OCI-LY1 (cell line): ENCODE results near the gene PRR5L.

Experiments
- H2AFZ ChIP-seq: fragments of 200-600 bp; sonication (generic), shearing (Covaris generic); 2 replicates; pipeline ENCODE4 v1.6.0; 2014; ENCODE audit warnings: antibody characterized with exemption, mild to moderate bottlenecking, low read length
- H3F3A ChIP-seq: fragments of 200-600 bp; sonication (generic), shearing (Covaris generic); 2 replicates; pipeline ENCODE4 v1.6.0; 2014; ENCODE audit warnings: mild to moderate bottlenecking, antibody characterized with exemption, low read length, moderate library complexity; ENCODE audit not compliant: insufficient read depth
- H3K27ac ChIP-seq: fragments of 200-600 bp; sonication (generic); 2 replicates; pipeline ENCODE4 v1.5.1; 2014; ENCODE audit warnings: low read length, mixed run types, mild to moderate bottlenecking, low read depth; ENCODE audit not compliant: poor library complexity, severe bottlenecking
- H3K27me3 ChIP-seq: fragments of 200-600 bp; sonication (generic); 2 replicates; pipeline ENCODE4 v1.6.0; 2014; ENCODE audit warnings: antibody characterized with exemption, mild to moderate bottlenecking, low read length, moderate library complexity; ENCODE audit not compliant: insufficient read depth
- H3K36me3 ChIP-seq: fragments of 200-600 bp; sonication (generic); 2 replicates; pipeline ENCODE4 v1.6.1; 2014; ENCODE audit warnings: mild to moderate bottlenecking, antibody characterized with exemption, low read length, moderate library complexity, mixed read lengths; ENCODE audit not compliant: insufficient read depth
- H3K4me1 ChIP-seq: fragments of 200-600 bp; sonication (generic); 2 replicates; pipeline ENCODE4 v1.5.1; 2014; ENCODE audit warnings: mild to moderate bottlenecking, low read length, moderate library complexity; ENCODE audit not compliant: insufficient read depth, severe bottlenecking
- H3K4me2 ChIP-seq: fragments of 200-600 bp; sonication (generic), shearing (Covaris generic); 2 replicates; pipeline ENCODE4 v1.6.1; 2014; ENCODE audit warnings: low read length
- H3K4me3 ChIP-seq: fragments of 200-600 bp; sonication (generic); 2 replicates; pipeline ENCODE4 v1.5.1; 2014; ENCODE audit warnings: low read length, low read depth, mild to moderate bottlenecking, mixed read lengths; ENCODE audit not compliant: poor library complexity, severe bottlenecking
- H3K79me2 ChIP-seq: fragments of 200-600 bp; shearing (Covaris generic); 2 replicates; pipeline ENCODE4 v1.6.1; 2016; ENCODE audit warnings: mixed run types, low read length, mixed read lengths; ENCODE audit not compliant: insufficient read depth
- H3K9ac ChIP-seq: fragments of 200-600 bp; sonication (generic), shearing (Covaris generic); 2 replicates; pipeline ENCODE4 v1.6.1; 2014; ENCODE audit warnings: mild to moderate bottlenecking, low read length, mixed read lengths
- H3K9me2 ChIP-seq: fragments of 200-600 bp; sonication (generic), shearing (Covaris generic); 2 replicates; pipeline ENCODE4 v1.6.1; 2014; ENCODE audit warnings: low read depth, mild to moderate bottlenecking, low read length, mixed read lengths
- H3K9me3 ChIP-seq: fragments of 200-600 bp; shearing (Covaris generic); 2 replicates; pipeline ENCODE4 v1.6.1; 2014; ENCODE audit warnings: low read length, mixed read lengths
- H4K20me1 ChIP-seq: fragments of 200-600 bp; sonication (generic), shearing (Covaris generic); 2 replicates; pipeline ENCODE4 v1.6.0; 2016; ENCODE audit warnings: mild to moderate bottlenecking, low read length; ENCODE audit not compliant: insufficient read depth
- EZH2 ChIP-seq: fragments of 200-600 bp; sonication (generic), shearing (Covaris generic); IDR thresholded peaks from 2 replicates; pipeline ENCODE4 v1.8.0; 2017; ENCODE audit warnings: borderline replicate concordance, mixed run types, mild to moderate bottlenecking, antibody characterized with exemption, low read length, moderate library complexity, mixed read lengths
- TF ChIP-seq, protein P1 (sequence below): fragments of 200-600 bp; sonication (generic), shearing (Covaris generic); IDR thresholded peaks from 2 replicates; pipeline ENCODE4 v1.5.1; 2017; ENCODE audit warnings: mild to moderate bottlenecking, antibody characterized with exemption, low read length, moderate library complexity, mixed read lengths

PRR5L gene, protein sequence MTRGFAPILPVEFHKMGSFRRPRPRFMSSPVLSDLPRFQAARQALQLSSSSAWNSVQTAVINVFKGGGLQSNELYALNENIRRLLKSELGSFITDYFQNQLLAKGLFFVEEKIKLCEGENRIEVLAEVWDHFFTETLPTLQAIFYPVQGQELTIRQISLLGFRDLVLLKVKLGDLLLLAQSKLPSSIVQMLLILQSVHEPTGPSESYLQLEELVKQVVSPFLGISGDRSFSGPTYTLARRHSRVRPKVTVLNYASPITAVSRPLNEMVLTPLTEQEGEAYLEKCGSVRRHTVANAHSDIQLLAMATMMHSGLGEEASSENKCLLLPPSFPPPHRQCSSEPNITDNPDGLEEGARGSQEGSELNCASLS

DNA sequence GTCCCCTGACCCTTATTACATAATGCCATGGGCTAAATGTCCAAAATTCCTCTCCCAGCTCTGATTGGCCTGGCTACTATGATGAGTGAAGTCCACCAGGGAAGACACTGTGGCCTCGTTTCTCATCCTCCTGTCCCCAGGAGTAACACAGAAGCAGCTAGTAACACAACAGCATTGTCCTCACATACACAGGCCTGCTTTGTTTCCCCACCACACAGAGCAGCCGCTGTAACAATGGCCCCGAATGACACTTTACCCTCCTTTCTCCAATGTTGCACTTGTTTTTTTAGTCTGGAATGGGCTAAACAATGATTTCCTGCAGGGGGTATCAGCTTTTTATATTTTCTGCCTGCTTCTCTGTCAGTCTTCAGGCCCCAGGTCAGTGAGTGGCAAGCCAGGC is at the start of gene PRR5L:
TSS of gene PRR5L (plus strand) at position 363 of the 400 bp plus-strand sequence. CDS start 104,834 bp downstream, outside the sequence.
- TF ChIP-seq, protein P1, sequence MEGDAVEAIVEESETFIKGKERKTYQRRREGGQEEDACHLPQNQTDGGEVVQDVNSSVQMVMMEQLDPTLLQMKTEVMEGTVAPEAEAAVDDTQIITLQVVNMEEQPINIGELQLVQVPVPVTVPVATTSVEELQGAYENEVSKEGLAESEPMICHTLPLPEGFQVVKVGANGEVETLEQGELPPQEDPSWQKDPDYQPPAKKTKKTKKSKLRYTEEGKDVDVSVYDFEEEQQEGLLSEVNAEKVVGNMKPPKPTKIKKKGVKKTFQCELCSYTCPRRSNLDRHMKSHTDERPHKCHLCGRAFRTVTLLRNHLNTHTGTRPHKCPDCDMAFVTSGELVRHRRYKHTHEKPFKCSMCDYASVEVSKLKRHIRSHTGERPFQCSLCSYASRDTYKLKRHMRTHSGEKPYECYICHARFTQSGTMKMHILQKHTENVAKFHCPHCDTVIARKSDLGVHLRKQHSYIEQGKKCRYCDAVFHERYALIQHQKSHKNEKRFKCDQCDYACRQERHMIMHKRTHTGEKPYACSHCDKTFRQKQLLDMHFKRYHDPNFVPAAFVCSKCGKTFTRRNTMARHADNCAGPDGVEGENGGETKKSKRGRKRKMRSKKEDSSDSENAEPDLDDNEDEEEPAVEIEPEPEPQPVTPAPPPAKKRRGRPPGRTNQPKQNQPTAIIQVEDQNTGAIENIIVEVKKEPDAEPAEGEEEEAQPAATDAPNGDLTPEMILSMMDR, result no peak
- TF ChIP-seq EZH2, result no peak
- Histone ChIP-seq H3K27ac (no peak within 1 kb of the TSS), H3K9me3 (no peaks in the 10 kb centered on the region), H3K9me2 (no peaks in the 10 kb centered on the region), H3K27me3 (no peaks in the 10 kb centered on the region), H3K9ac (no peak within 1 kb of the TSS), H3K4me3 (no peak within 1 kb of the TSS), H4K20me1 (no peaks in the 10 kb centered on the region), H2AFZ (no peak within 1 kb of the TSS), H3K79me2 (no peaks in the 10 kb centered on the region), H3K4me2 (no peak within 1 kb of the TSS), H3F3A (no peaks in the 10 kb centered on the region), H3K36me3 (no peaks in the 10 kb centered on the region), H3K4me1 (no peaks in the 10 kb centered on the region)

DNA sequence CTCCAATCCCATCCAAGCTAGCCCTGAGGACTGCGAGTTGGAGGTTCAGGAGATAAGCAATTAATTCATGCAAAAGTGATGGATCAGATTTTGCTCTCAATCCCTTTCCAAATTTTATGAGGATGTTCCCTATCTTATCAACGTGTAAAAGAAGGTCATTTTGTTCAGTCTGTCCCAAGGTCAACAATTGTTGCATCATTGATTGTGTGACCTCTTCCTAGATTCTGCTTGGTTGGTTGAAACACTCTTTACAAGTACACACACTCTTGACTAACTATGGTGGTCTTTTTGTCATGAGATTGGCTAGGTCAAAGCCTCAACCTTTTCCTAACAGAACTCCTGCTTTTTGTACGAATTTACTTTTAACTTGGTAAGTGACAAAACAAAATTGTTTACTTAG is 48.6 kb upstream of the PRR5L start:
- Histone ChIP-seq H3F3A (no peaks in the 10 kb centered on the region), H3K9me3 (no peaks in the 10 kb centered on the region), H3K36me3 (no peaks in the 10 kb centered on the region), H3K9me2 (no peaks in the 10 kb centered on the region), H3K4me1 (no peaks in the 10 kb centered on the region), H2AFZ (no peak overlapping the region), H3K27me3 (no peaks in the 10 kb centered on the region), H3K27ac (no peak overlapping the region), H4K20me1 (no peaks in the 10 kb centered on the region), H3K79me2 (no peaks in the 10 kb centered on the region), H3K9ac (no peak overlapping the region), H3K4me3 (no peak overlapping the region), H3K4me2 (no peak overlapping the region)
- TF ChIP-seq, protein P1, result no peak
- no peak for TF ChIP-seq EZH2

DNA sequence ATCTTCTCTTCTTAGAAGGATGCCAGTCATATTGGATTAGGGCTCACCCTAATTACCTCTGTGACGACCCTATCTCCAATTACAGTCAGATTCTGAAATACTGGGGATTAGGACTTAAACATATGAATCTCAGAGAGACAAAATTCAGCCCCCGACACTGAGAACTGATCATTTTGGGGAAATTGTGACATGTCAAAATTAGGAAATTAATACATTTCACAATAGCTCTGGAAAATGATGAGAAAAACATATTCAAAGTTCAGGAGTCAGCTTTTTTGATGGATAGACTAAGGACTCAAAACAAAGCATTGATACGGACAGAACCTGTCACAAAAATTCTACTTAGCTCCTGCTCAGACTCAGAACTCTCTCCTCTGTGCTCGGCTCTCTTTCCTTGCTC is 47.7 kb upstream of the PRR5L start:
- TF ChIP-seq, protein P1, result no peak
- TF ChIP-seq EZH2, result no peak
- H3K4me1 ChIP-seq, result no peaks in the 10 kb centered on the region
- H3F3A ChIP-seq, result no peaks in the 10 kb centered on the region
- H3K9ac ChIP-seq, result no peak overlapping the region
- no peak overlapping the region for H3K4me3 ChIP-seq
- no peak overlapping the region for H2AFZ ChIP-seq
- H3K79me2 ChIP-seq, result no peaks in the 10 kb centered on the region
- H4K20me1 ChIP-seq, result no peaks in the 10 kb centered on the region
- H3K27ac ChIP-seq, result no peak overlapping the region
- no peak overlapping the region for H3K4me2 ChIP-seq
- H3K36me3 ChIP-seq, result no peaks in the 10 kb centered on the region
- H3K27me3 ChIP-seq, result no peaks in the 10 kb centered on the region
- no peaks in the 10 kb centered on the region for H3K9me3 ChIP-seq
- no peaks in the 10 kb centered on the region for H3K9me2 ChIP-seq
